Stromal cell of bone marrow (primary cell): ENCODE data around the gene CRISPLD2.

ENCODE experiments used
- DNase-seq: peaks from one replicate; pipeline ENCODE4 v3.0.0-alpha.2; 2012; ENCODE audit warnings: low read depth

CRISPLD2 gene

GRCh38 chr16:84913315-84913714, 93.5 kb downstream of the CRISPLD2 start:
- DNase-seq: no peak

DNA sequence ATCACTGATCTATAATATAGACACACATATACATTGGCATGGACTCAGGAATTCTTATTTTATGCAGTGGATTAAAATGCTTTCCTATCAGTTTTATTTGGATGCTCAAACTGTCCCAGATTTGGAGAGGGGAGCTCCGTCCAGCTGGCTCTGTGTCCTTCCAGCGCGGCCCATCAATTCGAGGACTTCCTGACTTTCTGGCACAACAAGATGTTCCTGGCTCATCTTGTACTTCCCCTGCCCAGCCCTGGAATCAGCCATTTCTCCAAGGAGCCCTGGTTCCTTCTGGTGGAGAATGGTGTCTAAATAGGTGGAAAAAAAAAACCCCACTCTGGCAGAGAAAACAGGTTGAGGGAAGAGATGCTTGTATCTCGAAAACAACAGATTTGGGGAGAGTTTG, 94.5 kb downstream of the CRISPLD2 start:
- DNase-seq: no peak

DNA sequence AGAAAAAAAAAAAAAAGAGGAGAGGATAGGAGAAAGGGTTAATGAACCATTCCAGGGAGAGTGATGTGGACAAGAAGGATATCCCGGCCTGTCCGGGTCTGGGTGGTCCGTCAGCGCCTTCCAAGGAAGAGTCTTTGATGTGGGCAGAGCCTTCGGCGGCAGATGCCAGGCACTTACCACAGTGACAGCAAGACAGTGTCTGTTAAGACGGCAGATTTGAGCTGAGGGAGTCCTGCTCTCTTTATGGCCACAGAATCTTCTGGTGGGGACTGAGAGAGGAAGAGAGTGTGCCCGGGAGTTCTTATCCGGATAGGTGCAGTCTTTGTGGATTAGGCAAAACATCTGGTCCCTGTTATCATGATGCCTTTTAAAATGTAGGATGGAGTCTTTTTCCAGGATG, 96.4 kb downstream of the CRISPLD2 start:
- DNase-seq: no peak

DNA sequence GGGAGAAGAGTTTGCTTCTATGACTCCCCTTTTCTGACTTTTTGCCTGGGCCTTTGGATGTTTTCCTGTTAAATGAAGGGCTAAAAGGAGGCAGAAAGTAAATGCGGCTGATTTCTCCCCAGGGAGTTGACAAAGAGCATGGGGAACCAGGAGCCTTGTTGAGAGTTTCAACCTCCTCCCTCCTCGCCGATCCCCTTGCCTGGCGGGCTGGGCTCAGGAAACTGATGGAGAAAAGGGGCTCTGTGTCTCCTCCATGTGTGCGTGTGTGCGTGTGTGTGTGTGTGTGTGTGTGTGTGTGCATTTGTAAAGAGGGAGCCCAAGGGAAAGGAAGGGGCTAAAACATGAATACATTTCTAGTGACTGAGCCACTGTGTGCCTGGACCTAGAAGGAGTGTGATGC, 97.1 kb downstream of the CRISPLD2 start:
- no peak for DNase-seq

DNA sequence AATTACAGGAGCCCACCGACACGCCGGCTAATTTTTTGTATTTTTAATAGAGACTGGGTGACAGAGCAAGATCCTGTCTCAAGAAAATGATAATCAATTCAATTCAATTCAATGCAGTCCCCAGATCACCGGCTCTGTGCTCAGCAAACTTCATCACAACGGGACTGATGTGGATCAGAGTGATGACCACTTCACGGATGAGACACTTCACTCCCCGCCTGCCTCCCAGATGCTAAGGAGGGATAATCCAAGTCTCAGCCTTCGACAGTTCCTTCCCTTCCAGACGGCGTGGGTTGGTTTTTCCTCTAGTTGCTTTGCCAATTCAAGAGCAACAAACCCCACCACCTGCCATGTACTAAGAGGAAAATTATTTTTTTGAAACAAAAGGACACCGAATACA, 97.7 kb downstream of the CRISPLD2 start:
- no peak for DNase-seq

DNA sequence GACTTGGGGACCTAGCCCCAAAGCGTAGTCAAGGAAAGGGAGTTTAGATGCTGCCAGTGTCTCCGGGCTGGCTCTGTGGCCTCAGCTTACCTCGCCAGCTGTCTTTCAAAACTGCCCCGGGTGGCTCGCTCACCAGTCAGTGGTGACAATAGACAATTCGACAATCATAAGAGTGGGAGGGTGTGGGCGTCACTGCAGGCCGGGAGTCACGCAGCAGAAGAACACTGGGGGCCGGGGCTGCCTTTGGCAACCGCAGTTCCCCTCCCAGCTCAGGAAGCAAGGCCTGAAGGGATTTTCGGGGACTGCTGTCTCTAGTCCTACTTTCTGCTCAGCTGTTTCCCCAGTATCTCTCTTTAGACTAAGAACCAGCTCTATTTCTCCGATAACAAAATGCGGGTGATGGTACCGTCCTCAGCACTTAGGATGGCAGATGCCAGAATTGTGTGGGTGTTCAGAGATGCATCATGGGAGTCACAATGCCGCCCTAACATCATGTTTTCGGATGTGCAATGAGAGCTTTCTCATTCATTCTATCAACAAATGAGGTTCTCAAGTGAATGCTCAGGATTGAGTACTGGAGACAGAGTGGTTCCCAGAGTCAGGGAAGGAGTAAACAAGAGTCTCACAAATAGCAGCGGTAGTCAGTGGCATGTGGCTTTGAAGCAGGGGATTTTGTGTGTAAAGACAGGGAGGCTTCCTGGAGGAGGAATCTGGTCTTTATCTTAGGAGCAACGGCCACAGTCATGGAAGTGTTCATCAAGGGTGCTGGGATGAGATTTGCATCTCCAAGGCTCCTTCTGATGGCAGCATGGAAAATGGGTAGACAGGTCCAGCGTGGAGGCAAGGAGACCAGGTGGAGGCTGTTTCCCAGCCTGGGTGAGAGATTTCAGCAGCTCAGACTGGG, 98.5 kb downstream of the CRISPLD2 start:
- DNase-seq: no peak

DNA sequence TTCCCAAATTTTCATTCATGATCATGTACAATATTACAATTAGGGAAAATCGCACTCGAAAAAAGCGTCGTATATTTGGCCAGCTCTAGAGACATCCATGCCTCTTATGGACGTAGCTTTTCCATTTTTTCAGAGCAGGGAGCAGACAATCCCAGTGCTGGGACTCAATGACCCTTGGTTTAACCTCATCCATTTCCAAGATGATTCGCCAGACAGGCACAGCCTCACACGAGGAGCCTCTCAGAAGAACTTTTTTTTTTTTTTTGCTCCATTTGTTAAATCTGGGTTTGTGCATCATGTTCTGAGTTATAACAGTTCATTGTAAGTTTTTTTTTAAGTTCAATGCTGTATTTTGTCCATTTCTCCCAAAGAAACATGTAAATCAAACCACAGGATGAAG, 99.5 kb downstream of the CRISPLD2 start:
- DNase-seq: no peak

DNA sequence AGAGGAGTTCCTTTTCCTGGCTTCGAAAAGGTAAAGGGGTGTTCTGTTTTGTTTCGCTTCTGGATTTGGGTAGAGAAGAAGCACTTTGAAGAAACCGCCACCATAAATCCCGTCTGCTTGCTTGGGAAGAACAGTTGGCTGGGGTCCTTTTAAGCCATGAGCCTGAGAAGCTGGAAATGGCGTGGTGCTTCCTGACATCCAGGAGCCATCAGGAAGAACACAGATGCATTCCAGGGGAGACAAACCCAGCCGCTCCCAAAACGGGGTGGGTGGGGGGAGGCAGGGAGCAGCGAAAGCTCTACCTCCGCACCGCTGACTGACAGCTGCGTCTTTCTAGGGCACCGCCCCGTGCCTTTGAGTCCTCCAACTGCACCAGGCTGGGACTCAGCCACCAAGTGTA, 99.9 kb downstream of the CRISPLD2 start:
- DNase-seq: no peak

DNA sequence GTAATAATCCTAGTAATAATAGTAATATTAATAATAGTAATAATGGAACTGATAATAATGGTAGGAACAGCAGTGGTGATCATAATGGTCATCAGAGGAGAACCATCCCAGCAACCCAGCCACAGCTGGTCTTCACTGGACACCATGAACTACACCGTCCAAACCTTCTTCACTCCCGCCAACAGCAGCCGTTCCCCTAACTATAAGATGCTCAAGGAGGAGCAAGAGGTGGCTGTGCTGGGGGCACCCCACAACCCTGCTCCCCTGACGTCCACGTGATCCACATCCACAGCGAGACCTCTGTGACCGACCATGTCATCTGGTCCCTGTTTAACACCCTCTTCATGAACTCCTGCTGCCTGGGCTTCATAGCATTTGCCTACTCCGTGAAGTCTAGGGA, 100.5 kb downstream of the CRISPLD2 start:
- DNase-seq: no peak

- no peak for DNase-seq
Measured at GRCh38 chr16:84922351-84923120, 102.8 kb downstream of the CRISPLD2 start.

- DNase-seq: no peak
Measured at GRCh38 chr16:84924331-84925091, 104.7 kb downstream of the CRISPLD2 start.

DNA sequence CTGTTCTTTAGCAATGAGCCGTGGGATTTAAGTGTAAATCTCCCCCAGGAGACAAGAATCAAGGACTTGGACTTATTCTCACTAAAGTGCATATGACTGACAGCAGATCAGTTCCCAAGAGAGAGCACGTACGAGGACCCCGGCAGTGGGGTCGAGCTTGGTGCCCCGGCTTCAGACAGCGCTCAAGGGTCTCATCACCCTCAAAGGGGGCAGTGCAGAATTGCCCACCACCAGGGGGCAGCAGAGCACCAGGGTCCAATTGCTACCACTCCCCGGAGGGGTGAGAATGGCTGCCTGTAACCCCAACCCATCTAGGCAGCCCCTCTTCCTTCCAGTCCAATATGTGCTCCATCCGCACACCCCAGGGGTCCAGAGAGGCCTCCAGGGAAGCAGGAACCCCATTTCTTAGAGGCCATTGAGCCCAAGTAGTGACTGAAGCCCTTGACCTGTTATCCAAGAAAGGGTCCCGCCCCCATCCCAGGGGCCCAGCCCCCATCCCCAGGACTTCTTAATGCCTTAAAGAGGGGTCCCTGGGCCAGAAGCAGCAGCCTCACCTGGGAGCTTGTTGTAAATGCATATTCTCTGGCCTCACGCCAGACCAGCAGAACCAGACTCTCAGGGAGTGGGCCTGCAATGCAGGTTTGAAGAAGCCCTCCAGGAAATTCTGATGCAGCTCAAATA, 105.4 kb downstream of the CRISPLD2 start:
- DNase-seq: no peak

DNA sequence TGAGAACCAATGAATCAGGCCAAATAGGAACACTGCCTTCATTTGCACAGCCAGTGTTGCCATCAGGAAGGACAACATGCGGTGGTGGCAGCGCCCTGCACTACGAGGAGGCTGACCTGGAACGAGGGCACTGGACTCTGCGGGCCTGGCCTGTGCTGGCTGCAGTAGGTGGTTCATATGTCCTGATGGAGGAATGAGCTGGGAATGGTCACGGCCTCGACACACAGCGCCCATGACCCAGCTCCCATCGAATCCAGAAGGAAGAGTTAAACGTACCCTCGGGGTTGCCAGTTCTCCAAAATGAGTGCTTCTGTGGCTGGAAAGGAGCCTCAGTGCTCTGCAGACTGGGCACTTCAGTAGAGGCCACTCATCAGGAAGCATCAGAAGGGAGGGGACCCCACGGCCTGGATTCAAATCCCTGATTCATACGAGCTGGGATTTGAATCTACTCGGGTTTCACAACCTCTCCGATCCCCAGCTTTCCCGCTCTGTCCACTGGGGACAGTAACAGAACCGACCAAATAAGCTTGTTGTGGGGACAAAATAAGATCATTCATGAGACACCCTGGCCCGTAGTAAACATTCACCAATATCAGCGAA, 106.1 kb downstream of the CRISPLD2 start:
- DNase-seq: no peak

DNA sequence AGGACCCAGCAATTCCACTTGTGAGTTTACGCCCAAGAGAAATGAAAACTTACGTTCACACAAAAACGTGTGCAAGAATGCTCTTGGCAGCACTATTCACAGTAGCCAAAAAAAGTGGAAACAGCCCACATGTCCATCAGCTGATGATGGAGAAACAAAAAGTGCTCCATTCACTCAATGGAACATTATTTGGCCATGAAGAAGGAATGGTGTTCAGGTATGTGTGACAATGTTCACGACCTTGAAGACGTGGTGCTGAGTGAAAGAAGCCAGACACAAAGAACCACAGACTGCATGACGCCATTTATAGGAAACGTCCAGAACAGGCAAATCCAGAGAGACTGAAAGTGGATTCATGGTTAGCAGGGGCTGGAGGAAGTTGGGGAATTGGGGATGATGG, 106.7 kb downstream of the CRISPLD2 start:
- no peak for DNase-seq

GRCh38 chr16:84927621-84928591, 108.1 kb downstream of the CRISPLD2 start:
- DNase-seq: no peak

GRCh38 chr16:84928679-84929420, 109.1 kb downstream of the CRISPLD2 start:
- peak; percentile 51 for DNase-seq

DNA sequence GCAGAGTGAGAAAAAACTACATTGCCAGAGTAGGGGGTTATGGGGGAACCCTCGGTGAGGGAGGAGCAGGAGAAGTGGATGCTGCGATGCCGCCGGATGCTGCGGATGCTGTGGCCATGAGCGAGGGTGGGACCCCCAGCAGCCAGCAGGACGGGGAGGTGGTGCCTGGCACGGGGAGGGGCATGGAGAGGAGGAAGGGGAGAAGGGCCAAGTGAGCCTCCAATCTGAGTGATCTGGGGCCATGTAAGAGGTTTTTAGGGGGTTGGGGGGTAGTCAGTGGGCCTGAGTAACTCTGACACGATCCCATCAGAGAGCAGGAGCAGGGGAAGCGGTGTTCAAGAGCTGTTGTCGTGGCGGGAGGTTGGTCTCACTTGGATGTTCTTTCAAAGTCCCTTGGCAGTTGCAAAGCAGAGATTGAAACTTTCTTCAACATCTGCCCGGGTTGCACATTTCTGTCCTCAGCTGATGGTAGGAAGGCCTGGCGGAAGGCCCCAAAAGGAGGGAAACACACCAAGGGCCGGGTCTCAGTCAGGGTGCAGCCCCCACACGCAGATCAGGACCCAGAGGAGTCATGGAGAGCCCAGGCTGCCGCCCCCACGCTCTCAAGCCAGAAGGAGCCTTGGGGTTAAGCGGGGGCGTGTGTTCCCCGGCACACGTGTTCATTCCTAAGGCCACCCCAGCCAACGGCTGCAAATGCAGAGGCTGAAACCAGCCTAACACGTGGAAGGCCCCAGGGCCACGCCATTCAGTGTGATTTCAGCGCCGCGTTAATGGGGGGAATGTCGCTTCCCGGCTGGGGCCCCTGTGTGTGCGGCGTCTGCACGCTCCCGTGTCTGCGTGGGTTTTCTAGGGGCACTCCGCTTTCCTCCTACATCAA, 109.9 kb downstream of the CRISPLD2 start:
- DNase-seq: no peak

GRCh38 chr16:84930298-84931106, 110.7 kb downstream of the CRISPLD2 start:
- no peak for DNase-seq
